SW480 (cell line): Measurements from ENCODE around the gene RYR3.

Experiments
- DNase-seq: peaks from one replicate; pipeline ENCODE4 v3.0.0-alpha.2; 2016; ENCODE audit warnings: low spot score

The RYR3 gene

GRCh38 chr15:33649217-33649933 is 338.6 kb downstream of the RYR3 start:
- no peak for DNase-seq

DNA sequence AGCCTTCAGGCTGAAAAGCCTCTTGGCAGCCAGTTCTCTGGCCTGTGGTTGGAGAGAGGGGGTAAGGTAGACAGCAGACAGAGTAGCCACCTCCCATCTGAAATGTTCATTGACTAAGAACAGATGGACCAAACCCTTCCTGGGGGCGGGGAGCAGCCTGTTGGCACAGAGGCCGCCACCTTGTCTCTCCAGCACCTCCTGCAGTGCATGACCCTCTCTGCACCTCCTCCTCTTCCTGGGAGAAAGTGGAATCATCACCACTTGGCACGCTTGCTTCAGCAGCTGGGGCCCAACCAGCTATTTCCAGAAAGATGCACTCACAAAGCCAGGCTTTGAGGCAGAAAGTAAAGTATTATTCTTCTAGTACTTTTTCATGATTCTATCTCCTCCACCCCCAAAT is 344.1 kb downstream of the RYR3 start:
- no peak for DNase-seq

GRCh38 chr15:33655488-33655887 is 344.7 kb downstream of the RYR3 start:
- DNase-seq = no peak

GRCh38 chr15:33656168-33656567 is 345.4 kb downstream of the RYR3 start:
- no peak for DNase-seq

DNA sequence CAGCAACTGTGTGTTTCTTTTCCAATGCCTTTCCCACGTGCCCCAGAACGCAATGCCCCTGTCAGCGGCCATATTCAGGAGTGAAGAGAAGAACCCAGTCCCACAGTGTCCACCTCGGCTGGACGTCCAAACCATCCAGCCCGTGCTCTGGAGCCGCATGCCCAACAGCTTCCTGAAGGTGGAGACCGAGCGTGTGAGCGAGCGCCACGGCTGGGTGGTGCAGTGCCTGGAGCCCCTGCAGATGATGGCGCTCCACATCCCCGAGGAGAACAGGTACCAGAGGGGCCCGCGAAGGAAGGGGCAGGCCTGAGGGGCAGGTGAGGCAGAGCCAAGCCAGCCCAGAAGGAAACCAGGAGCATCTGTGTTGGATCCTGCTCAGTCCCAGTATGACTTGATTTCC is 349.4 kb downstream of the RYR3 start:
- DNase-seq = no peak

GRCh38 chr15:33662014-33662413 is 351.2 kb downstream of the RYR3 start:
- DNase-seq = no peak

DNA sequence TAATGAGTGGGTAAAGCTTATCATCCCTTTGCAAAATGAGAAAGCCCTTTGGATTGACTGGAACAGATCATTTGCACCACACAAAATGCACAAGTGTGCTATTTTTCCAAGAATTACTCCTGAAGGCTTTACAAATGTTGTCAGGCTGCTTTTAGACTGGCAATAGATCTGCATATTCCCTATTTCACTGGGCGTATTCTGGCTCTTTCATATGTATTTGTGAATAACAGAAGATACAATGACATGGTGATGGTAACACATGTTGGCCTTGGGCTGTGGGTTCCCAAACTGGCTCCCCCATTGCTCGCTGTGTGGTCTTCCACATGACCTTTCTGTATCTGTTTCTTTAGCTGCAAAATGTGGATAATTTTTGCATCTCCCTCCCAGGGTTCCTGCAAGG is 354.2 kb downstream of the RYR3 start:
- DNase-seq = no peak

GRCh38 chr15:33670567-33670966 is 359.8 kb downstream of the RYR3 start:
- no peak for DNase-seq

DNA sequence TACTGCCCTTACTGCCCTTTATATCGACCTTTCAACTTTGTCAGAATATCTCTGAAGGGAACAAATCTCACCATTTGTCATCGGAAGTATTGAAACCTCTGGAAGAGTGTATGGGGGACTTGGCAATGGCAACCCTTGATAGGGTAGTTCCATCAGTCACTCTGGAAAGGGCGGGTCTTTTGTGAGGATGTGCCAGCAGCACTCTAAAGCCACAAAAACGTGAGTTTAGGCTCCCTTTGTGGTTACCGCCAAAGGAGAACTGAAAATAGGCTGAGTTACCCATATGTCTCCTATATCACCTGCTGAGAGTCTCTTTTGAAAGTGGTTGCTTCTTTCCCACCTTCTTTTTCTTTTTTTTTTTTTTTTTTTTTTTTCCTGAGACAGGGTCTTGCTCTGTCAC is 360.7 kb downstream of the RYR3 start:
- DNase-seq = no peak

GRCh38 chr15:33675246-33675645 is 364.5 kb downstream of the RYR3 start:
- DNase-seq = peak; percentile 35

GRCh38 chr15:33677238-33677830 is 366.6 kb downstream of the RYR3 start:
- DNase-seq = no peak

- no peak for DNase-seq
Measured at GRCh38 chr15:33678176-33678575, 367.4 kb downstream of the RYR3 start.

DNA sequence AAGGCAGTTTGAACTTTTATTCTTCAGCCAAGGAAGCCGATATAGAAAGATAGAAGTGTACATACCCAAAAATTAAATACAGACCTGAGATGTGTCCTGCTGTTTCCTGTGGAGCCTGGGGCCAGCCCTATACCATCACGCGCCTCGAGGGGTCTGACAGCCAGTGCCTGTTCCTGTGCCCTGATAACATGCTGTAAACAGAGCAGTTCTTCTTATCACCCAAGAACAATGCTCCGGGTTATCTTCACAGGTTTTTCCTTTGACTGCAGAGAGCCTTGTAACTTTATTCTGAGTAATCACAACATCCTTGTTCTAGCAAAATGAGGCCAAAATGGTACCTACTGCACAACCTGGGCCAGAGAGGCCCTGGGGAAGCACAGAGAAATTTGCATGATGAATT is 367.8 kb downstream of the RYR3 start:
- DNase-seq = no peak

- peak; percentile 36 for DNase-seq
Measured at GRCh38 chr15:33679061-33679460, 368.3 kb downstream of the RYR3 start.

DNA sequence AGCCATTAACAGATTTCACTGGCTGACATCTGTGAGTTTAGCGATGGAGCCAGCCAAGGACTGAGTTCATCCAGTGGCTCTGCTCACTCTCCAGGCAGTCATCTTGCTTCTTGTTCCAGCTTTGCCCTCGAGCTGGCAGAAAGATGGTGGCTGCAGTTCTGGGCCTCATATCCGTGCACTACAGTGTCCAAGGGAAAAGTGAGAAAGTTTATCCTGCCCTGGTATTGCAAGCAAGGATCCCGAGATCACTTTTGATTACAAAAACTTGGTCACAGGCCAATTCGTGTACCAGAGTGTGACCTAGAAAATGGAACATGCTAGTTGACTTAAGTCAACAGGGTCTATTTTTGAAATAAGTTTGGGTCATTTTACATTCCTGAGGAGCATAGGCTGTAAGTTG is 369.6 kb downstream of the RYR3 start:
- DNase-seq = no peak

- DNase-seq = no peak
Measured at GRCh38 chr15:33693166-33693800, 382.5 kb downstream of the RYR3 start.

- DNase-seq = no peak
Measured at GRCh38 chr15:33698126-33698525, 387.4 kb downstream of the RYR3 start.

GRCh38 chr15:33699145-33699544 is 388.4 kb downstream of the RYR3 start:
- no peak for DNase-seq

GRCh38 chr15:33699691-33700447 is 389.1 kb downstream of the RYR3 start:
- no peak for DNase-seq

GRCh38 chr15:33700695-33701303 is 390.0 kb downstream of the RYR3 start:
- peak; percentile 64 for DNase-seq

DNA sequence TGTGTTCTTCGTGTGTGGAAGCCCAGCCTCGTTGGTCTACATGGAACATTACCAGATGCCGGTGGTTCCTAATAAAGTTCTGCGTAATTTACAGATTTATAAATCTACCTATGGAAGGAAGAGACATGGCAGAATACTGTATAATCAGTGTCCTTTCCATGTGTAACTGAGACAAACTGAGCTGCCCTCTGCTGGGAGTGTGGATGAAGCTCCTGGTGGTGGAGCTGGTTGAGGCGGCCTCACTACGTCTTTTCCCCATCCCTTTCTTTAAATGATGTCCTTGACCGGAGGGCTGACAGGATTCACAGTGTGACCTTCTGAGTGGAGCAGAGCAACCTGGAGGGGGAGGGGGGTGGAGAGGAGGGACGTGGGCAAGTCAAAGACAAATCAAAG is 390.5 kb downstream of the RYR3 start:
- DNase-seq = peak; percentile 3

GRCh38 chr15:33706173-33706572 is 395.4 kb downstream of the RYR3 start:
- no peak for DNase-seq
